OCI-LY1 (cell line): ENCODE results near the gene GRK5.

Experiments used
- H2AFZ ChIP-seq: fragments of 200-600 bp; sonication (generic), shearing (Covaris generic); 2 replicates; pipeline ENCODE4 v1.6.0; 2014; ENCODE audit warnings: antibody characterized with exemption, mild to moderate bottlenecking, low read length
- H3F3A ChIP-seq: fragments of 200-600 bp; sonication (generic), shearing (Covaris generic); 2 replicates; pipeline ENCODE4 v1.6.0; 2014; ENCODE audit warnings: mild to moderate bottlenecking, antibody characterized with exemption, low read length, moderate library complexity; ENCODE audit not compliant: insufficient read depth
- H3K27ac ChIP-seq: fragments of 200-600 bp; sonication (generic); 2 replicates; pipeline ENCODE4 v1.5.1; 2014; ENCODE audit warnings: low read length, mixed run types, mild to moderate bottlenecking, low read depth; ENCODE audit not compliant: poor library complexity, severe bottlenecking
- H3K27me3 ChIP-seq: fragments of 200-600 bp; sonication (generic); 2 replicates; pipeline ENCODE4 v1.6.0; 2014; ENCODE audit warnings: antibody characterized with exemption, mild to moderate bottlenecking, low read length, moderate library complexity; ENCODE audit not compliant: insufficient read depth
- H3K36me3 ChIP-seq: fragments of 200-600 bp; sonication (generic); 2 replicates; pipeline ENCODE4 v1.6.1; 2014; ENCODE audit warnings: mild to moderate bottlenecking, antibody characterized with exemption, low read length, moderate library complexity, mixed read lengths; ENCODE audit not compliant: insufficient read depth
- H3K4me1 ChIP-seq: fragments of 200-600 bp; sonication (generic); 2 replicates; pipeline ENCODE4 v1.5.1; 2014; ENCODE audit warnings: mild to moderate bottlenecking, low read length, moderate library complexity; ENCODE audit not compliant: insufficient read depth, severe bottlenecking
- H3K4me2 ChIP-seq: fragments of 200-600 bp; sonication (generic), shearing (Covaris generic); 2 replicates; pipeline ENCODE4 v1.6.1; 2014; ENCODE audit warnings: low read length
- H3K4me3 ChIP-seq: fragments of 200-600 bp; sonication (generic); 2 replicates; pipeline ENCODE4 v1.5.1; 2014; ENCODE audit warnings: low read length, low read depth, mild to moderate bottlenecking, mixed read lengths; ENCODE audit not compliant: poor library complexity, severe bottlenecking
- H3K79me2 ChIP-seq: fragments of 200-600 bp; shearing (Covaris generic); 2 replicates; pipeline ENCODE4 v1.6.1; 2016; ENCODE audit warnings: mixed run types, low read length, mixed read lengths; ENCODE audit not compliant: insufficient read depth
- H3K9ac ChIP-seq: fragments of 200-600 bp; sonication (generic), shearing (Covaris generic); 2 replicates; pipeline ENCODE4 v1.6.1; 2014; ENCODE audit warnings: mild to moderate bottlenecking, low read length, mixed read lengths
- H3K9me2 ChIP-seq: fragments of 200-600 bp; sonication (generic), shearing (Covaris generic); 2 replicates; pipeline ENCODE4 v1.6.1; 2014; ENCODE audit warnings: low read depth, mild to moderate bottlenecking, low read length, mixed read lengths
- H3K9me3 ChIP-seq: fragments of 200-600 bp; shearing (Covaris generic); 2 replicates; pipeline ENCODE4 v1.6.1; 2014; ENCODE audit warnings: low read length, mixed read lengths
- H4K20me1 ChIP-seq: fragments of 200-600 bp; sonication (generic), shearing (Covaris generic); 2 replicates; pipeline ENCODE4 v1.6.0; 2016; ENCODE audit warnings: mild to moderate bottlenecking, low read length; ENCODE audit not compliant: insufficient read depth
- CTCF ChIP-seq: fragments of 200-600 bp; sonication (generic), shearing (Covaris generic); IDR thresholded peaks from 2 replicates; pipeline ENCODE4 v1.5.1; 2017; ENCODE audit warnings: mild to moderate bottlenecking, antibody characterized with exemption, low read length, moderate library complexity, mixed read lengths
- EZH2 ChIP-seq: fragments of 200-600 bp; sonication (generic), shearing (Covaris generic); IDR thresholded peaks from 2 replicates; pipeline ENCODE4 v1.8.0; 2017; ENCODE audit warnings: borderline replicate concordance, mixed run types, mild to moderate bottlenecking, antibody characterized with exemption, low read length, moderate library complexity, mixed read lengths

The GRK5 gene

DNA sequence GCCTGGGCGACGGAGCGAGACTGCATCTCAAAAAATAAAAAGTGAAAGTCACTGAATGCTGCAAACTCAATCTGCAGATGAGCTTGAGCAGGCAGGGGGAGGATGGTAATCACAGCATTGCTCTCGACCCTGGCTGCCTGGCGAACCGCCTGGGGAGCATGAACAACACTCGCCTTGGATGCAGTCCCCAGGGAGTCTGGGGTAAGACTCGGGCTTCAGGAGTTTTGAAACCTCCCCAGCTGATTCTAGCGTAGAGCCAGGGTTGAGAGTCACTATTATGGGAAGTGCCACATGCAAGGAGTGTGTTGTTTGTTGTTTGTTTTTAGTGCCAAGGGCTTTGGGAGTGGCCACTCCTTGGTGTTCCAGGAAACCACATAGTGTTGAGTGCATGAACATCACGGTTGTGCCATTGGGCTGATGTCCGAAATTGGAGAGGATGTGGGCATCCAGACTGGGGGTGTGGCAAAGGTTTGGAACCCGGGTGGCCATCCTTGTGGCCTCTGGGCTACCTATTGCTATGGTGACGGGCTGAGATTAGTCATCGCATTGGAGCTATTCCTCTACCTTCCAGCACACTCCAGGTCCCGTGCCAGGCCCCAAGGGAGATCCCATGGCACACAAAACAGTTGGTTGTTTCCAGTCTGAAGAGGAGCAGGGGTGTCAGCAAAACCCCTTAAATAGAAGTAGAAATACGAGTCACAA is 242.5 kb downstream of the GRK5 start:
- Histone ChIP-seq H3K4me2 (no peak overlapping the region), H3K79me2 (no peaks in the 10 kb centered on the region), H3K9ac (no peak overlapping the region), H3K9me3 (no peaks in the 10 kb centered on the region), H3K4me1 (no peaks in the 10 kb centered on the region), H3K27ac (no peak overlapping the region), H3K27me3 (no peaks in the 10 kb centered on the region), H3K9me2 (no peaks in the 10 kb centered on the region), H4K20me1 (no peaks in the 10 kb centered on the region), H3K4me3 (no peak overlapping the region), H3K36me3 (no peaks in the 10 kb centered on the region), H2AFZ (no peak overlapping the region), H3F3A (no peaks in the 10 kb centered on the region)
- TF ChIP-seq EZH2, result no peak
- TF ChIP-seq CTCF, result no peak

DNA sequence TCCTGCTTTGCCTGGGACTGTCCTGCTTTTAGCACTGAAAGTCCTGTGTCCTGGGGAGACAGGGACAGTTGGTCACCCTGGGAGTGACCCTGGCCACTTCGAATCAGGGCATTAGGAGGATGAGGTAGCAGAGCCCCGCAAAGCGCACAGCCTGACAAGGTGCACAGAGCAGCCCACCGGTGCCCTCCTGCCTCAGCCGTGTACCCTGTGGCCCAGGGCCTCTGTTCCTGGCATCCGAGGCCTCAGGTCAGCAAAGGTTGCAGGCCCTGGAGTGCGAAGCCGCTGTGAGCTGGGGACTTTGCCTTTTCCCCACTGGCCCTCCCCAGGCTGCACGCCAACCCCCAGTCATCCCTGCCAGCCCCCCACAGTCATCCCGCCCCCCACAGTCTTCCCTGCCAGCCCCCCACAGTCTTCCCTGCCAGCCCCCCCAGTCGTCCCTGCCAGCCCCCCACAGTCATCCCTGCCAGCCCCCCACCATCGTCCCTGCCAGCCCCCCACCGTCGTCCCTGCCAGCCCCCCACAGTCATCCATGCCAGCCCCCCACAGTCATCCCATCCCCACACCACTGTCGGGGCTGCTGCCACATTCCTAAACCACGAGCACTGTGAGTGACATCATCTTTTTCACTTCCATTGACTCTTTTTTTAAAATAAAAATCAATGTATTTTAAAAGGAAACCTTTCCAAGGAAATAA is 243.4 kb downstream of the GRK5 start:
- Histone ChIP-seq H3K36me3 (no peaks in the 10 kb centered on the region), H3K9me2 (no peaks in the 10 kb centered on the region), H3K9me3 (no peaks in the 10 kb centered on the region), H3K4me3 (no peak overlapping the region), H3K27ac (no peak overlapping the region), H3K4me2 (no peak overlapping the region), H3K79me2 (no peaks in the 10 kb centered on the region), H3K4me1 (peaks cover 4% of the 10 kb centered on the region), H3F3A (no peaks in the 10 kb centered on the region), H2AFZ (no peak overlapping the region), H3K27me3 (no peaks in the 10 kb centered on the region), H3K9ac (no peak overlapping the region), H4K20me1 (no peaks in the 10 kb centered on the region)
- TF ChIP-seq EZH2 (no peak), CTCF (no peak)

DNA sequence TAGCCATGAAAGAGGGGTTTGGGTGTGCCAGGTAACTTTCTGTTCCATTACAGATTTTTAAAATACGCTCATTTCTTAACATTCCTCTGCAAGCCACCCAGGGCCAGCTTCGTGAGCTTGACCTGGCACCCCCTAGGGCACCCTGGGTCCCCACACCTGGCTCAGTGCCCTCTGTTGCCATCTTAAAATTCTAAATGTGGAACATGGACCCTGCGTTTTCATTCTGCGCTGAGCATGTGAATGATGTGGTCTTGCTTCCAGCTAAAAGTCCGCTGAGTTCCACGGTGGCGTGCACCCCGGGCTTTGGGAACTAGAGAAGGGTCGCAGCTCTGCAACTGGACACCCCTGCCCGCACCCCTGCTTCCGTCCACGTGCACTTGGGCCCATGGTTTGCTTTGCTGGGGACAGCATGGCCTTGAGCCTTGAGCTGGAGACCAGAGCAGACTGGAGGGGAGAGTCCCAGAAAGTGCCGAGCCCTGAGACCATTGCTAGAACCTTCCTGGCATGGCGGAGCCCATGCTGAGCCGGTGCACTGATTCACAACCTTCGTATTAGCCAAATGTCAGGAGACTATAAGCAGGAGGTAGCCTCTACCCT is 244.0 kb downstream of the GRK5 start:
- H3K9me2 ChIP-seq, result no peaks in the 10 kb centered on the region
- no peaks in the 10 kb centered on the region for H3K27me3 ChIP-seq
- H3K9me3 ChIP-seq, result no peaks in the 10 kb centered on the region
- no peaks in the 10 kb centered on the region for H3F3A ChIP-seq
- no peaks in the 10 kb centered on the region for H4K20me1 ChIP-seq
- no peak overlapping the region for H3K9ac ChIP-seq
- H3K4me3 ChIP-seq, result no peak overlapping the region
- H3K27ac ChIP-seq, result no peak overlapping the region
- H3K4me2 ChIP-seq, result no peak overlapping the region
- no peak overlapping the region for H2AFZ ChIP-seq
- no peak for TF ChIP-seq EZH2
- H3K79me2 ChIP-seq, result no peaks in the 10 kb centered on the region
- H3K4me1 ChIP-seq, result peaks cover 4% of the 10 kb centered on the region
- no peaks in the 10 kb centered on the region for H3K36me3 ChIP-seq
